HepG2 (cell line): ENCODE data around the gene CYYR1. TPM values are rescaled to one million over a fixed set of nuclear protein-coding genes. Genes with fewer than 3 reads are reported as not detected.

Experiments used
- ATAC-seq: fragments of 200-7000 bp; cut with Tn5 transposase; 3 replicates; pipeline ENCODE4 v1.9.1; 2020; ENCODE audit warnings: mild to moderate bottlenecking, moderate library complexity
- BruUV-seq: library from RNA; stranded (reverse); fragments of 400-500 nt; replicated peaks from 2 replicates; lab custom pipeline; 2021; lab: Mats Ljungman, UMichigan
- CTCF ChIA-PET: fragments of 300-600 bp; formaldehyde crosslinking; extraction: SDS; loops from one replicate; lab custom pipeline; 2021; ENCODE audit warnings: low total read pairs, inconsistent platforms, low intra/inter-chr PET ratio; lab: Yijun Ruan, JAX
- POLR2A ChIA-PET: fragments of 350-600 bp; sonication (Branson Sonifier 250); formaldehyde crosslinking; loops from one replicate; lab custom pipeline; 2020; ENCODE audit warnings: antibody characterized with exemption, inconsistent platforms; lab: Yijun Ruan, JAX
- DNase-seq: peaks from one replicate; pipeline ENCODE4 v3.0.0-alpha.2; 2015; ENCODE audit warnings: low spot score
- FAIRE-seq: peaks from 3 replicates; lab custom pipeline; 2011; peaks lifted over from hg19 to GRCh38; lab: Jason Lieb, UNC
- H2AFZ ChIP-seq: one replicate; pipeline ENCODE4 v1.6.1; 2011; ENCODE audit warnings: low read length, inconsistent platforms
- H3K27ac ChIP-seq: fragments of 300-600 bp; 3 replicates; pipeline ENCODE4 v1.8.0; 2011; ENCODE audit warnings: mixed run types, mild to moderate bottlenecking, mixed read lengths, low read length, inconsistent platforms; ENCODE audit not compliant: insufficient read depth; ENCODE audit errors: extremely low read length
- H3K27me3 ChIP-seq, 2 experiments: fragments of 200-600 bp in 1 of 2; 2 replicates in 1 of 2; 3 replicates in 1 of 2; pipeline versions ENCODE4 v1.6.0 to v1.8.0; 2011; ENCODE audit warnings: low read length in 2 of 2, mild to moderate bottlenecking in 2 of 2, moderate library complexity in 2 of 2, inconsistent platforms in 1 of 2; ENCODE audit not compliant: insufficient read depth in 2 of 2, control insufficient read depth in 1 of 2
- H3K36me3 ChIP-seq, 2 experiments: fragments of 200-600 bp in 1 of 2; replicated peaks in 1 of 2; 2 replicates in 1 of 2; 3 replicates in 1 of 2; pipeline versions ENCODE4 v1.5.1 to v1.8.0; 2011; ENCODE audit warnings: low read length in 2 of 2, inconsistent platforms in 1 of 2; ENCODE audit not compliant: insufficient read depth in 2 of 2, control insufficient read depth in 1 of 2
- H3K4me1 ChIP-seq: 2 replicates; pipeline ENCODE4 v1.5.1; 2012; ENCODE audit warnings: low read length, inconsistent platforms; ENCODE audit not compliant: insufficient read depth
- H3K4me2 ChIP-seq: 2 replicates; pipeline ENCODE4 v1.6.0; 2011; ENCODE audit warnings: low read depth, low read length, inconsistent platforms
- H3K4me3 ChIP-seq, 3 experiments: fragments of 200-600 bp in 1 of 3; sonication (generic), shearing (Covaris generic) in 1 of 3; replicated peaks in 1 of 3; 2 replicates each; pipeline ENCODE4 v1.5.1; 2011 to 2016; ENCODE audit warnings: low read length in 3 of 3, inconsistent platforms in 2 of 3, low read depth in 2 of 3, mild to moderate bottlenecking in 2 of 3, control low read depth in 1 of 3, mixed read lengths in 1 of 3; ENCODE audit not compliant: insufficient read depth in 1 of 3
- H3K79me2 ChIP-seq: one replicate; pipeline ENCODE4 v1.6.1; 2011; ENCODE audit warnings: low read length, inconsistent platforms; ENCODE audit not compliant: insufficient read depth
- H3K9ac ChIP-seq: 2 replicates; pipeline ENCODE4 v1.6.0; 2011; ENCODE audit warnings: mild to moderate bottlenecking, low read depth, low read length, inconsistent platforms; ENCODE audit not compliant: insufficient read depth
- H3K9me3 ChIP-seq: 2 replicates; pipeline ENCODE4 v1.5.1; 2012; ENCODE audit warnings: mild to moderate bottlenecking, low read length
- H4K20me1 ChIP-seq: 2 replicates; pipeline ENCODE4 v1.6.0; 2011; ENCODE audit warnings: inconsistent platforms, mild to moderate bottlenecking, low read length, moderate library complexity; ENCODE audit not compliant: insufficient read depth
- CBX2 ChIP-seq, 2 experiments: fragments of 200-600 bp in 1 of 2; sonication (generic); formaldehyde crosslinking in 1 of 2; IDR thresholded peaks; 2 replicates each; pipeline versions ENCODE4 v1.7.0 to v1.8.1; 2018 to 2022; ENCODE audit warnings: low read depth in 2 of 2, low read length in 1 of 2, mild to moderate bottlenecking in 1 of 2, missing genetic modification reagents in 1 of 2
- CHD4 ChIP-seq: fragments of 200-600 bp; sonication (generic); IDR thresholded peaks from 2 replicates; pipeline ENCODE4 v1.7.0; 2017; ENCODE audit warnings: mild to moderate bottlenecking, low read length, borderline replicate concordance
- KLF15 ChIP-seq: sonication (generic); formaldehyde crosslinking; IDR thresholded peaks from 2 replicates; pipeline ENCODE4 v1.8.1; 2023; ENCODE audit warnings: borderline replicate concordance, mild to moderate bottlenecking, inconsistent platforms, missing genetic modification reagents, mixed read lengths
- MAFF ChIP-seq: IDR thresholded peaks from 2 replicates; pipeline ENCODE4 v1.6.1; 2011; ENCODE audit warnings: low read depth, low read length, improper control_type of control experiment
- MAFK ChIP-seq, 2 experiments: IDR thresholded peaks in 1 of 2; conservative IDR thresholded peaks in 1 of 2; 2 replicates each; pipeline ENCODE4 v1.6.1; 2011; ENCODE audit warnings: improper control_type of control experiment in 2 of 2, low read length in 2 of 2
- ZNF30 ChIP-seq: sonication (generic); formaldehyde crosslinking; IDR thresholded peaks from 2 replicates; pipeline ENCODE4 v1.5.0; 2020; ENCODE audit warnings: mild to moderate bottlenecking, missing genetic modification reagents
- WGBS: methylation state at CpG from one replicate; pipeline ENCODE4 v1.1.6; 2017; ENCODE audit warnings: low lambda C conversion rate; 5-methylcytosine and 5-hydroxymethylcytosine counted together
- in situ Hi-C: cut with HindIII; loops from 2 replicates; pipeline ENCODE4 v1.10.0; 2017; ENCODE audit warnings: low pct_unique_long_range_greater_than_20kb; ENCODE audit not compliant: extremely low pct_ligation_motif_present
- intact Hi-C: fragments of 100-400 bp; cut with micrococcal nuclease; formaldehyde crosslinking; loops from one replicate; pipeline ENCODE4 v1.10.0; 2022; ENCODE audit not compliant: unreplicated experiment
- polyA plus RNA-seq, 8 experiments: library from polyadenylated mRNA; depleted of rRNA in 3 of 8; stranded (reverse) in 7 of 8; unstranded in 1 of 8; fragments of >200 nt; fragmentation: Illumina TruSeq in 4 of 8; extraction: Trizol in 4 of 8; gene quantifications; 2 replicates each; pipeline versions ENCODE4 v1.2.1 to v1.2.3, GENCODE V29; 2011 to 2016; ENCODE audit warnings: low read depth in 4 of 8, missing spikeins in 1 of 8, mixed read lengths in 1 of 8; ENCODE audit not compliant: insufficient read depth in 1 of 8
- total RNA-seq, 5 experiments: library from RNA; depleted of rRNA; stranded (reverse); fragments of >200 nt; fragmentation: Illumina TruSeq; extraction: Trizol; gene quantifications; 2 replicates each; pipeline ENCODE4 v1.2.3, GENCODE V29; 2016; ENCODE audit warnings: low read depth in 1 of 5
- TF ChIP-seq, protein P1 (sequence below): sonication (generic); formaldehyde crosslinking; IDR thresholded peaks from 2 replicates; pipeline ENCODE4 v1.4.0; 2020; ENCODE audit warnings: missing genetic modification reagents, borderline replicate concordance
- TF ChIP-seq, protein P2 (sequence below): sonication (generic); formaldehyde crosslinking; IDR thresholded peaks from 2 replicates; pipeline ENCODE4 v1.4.0; 2020; ENCODE audit warnings: missing genetic modification reagents, mild to moderate bottlenecking, borderline replicate concordance
- TF ChIP-seq, protein P3 (sequence below): sonication (generic); formaldehyde crosslinking; IDR thresholded peaks from 2 replicates; pipeline ENCODE4 v1.4.0; 2020; ENCODE audit warnings: missing genetic modification reagents

The CYYR1 gene
- total and polyA plus RNA-seq, 2 of the 13 experiments (the other 11 are each of a cell fraction or from before 2014, with no cell fraction given), result not detected

DNA sequence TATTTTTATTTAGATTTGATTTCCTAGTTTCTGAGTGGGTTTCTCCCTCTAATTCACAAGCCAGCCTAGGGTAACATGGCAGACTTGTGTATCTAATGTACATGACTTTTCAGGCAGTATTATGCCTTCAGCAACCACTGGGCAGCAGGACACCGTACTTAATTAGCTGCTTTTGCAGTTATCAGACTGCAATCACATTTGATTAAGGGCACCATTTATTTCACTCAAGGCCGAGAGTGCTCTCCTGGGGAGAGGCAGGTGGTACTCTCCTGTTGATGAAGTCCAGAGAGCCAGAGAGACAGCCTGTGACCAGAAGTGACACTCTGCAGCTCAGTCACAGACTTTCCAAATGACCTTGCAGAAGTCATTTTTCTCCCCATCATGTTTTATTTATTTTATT lies 18.7 kb downstream of the CYYR1 start (continued):
- no peak for TF ChIP-seq KLF15

DNA sequence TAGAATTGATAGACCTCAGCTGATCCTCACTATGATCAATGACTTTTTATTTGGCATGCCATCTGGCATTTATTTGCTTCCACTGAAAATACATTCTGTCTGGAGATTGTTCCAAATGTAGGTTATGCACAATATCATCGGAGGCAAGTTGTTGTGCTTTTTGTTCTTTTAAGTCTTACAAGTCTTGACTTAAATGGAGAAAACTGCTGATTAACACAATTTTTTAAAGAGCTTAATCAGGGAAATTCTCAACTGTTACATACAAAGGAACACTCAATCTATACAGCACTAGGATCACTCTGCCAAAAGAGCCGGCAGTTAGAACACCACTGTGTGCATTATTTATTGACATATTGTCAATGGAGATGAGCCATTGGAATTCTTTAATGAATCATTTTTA lies 19.2 kb downstream of the CYYR1 start:
- POLR2A ChIA-PET, result no interaction called here
- BruUV-seq, result no TSS peak
- Histone ChIP-seq H3K9me3 (peaks cover 81% of the 10 kb centered on the region), H2AFZ (no peak overlapping the region), H3K4me2 (no peak overlapping the region), H3K79me2 (no peaks in the 10 kb centered on the region), H3K36me3 (no peaks in the 10 kb centered on the region), H3K4me3 (no peak overlapping the region), H3K9ac (no peak overlapping the region), H4K20me1 (no peaks in the 10 kb centered on the region), H3K27ac (no peak overlapping the region)
- CTCF ChIA-PET, result no interaction called here
- no peak for DNase-seq
- WGBS, result 0% methylated on average over 2 of the region's 2 CpGs
- in situ Hi-C loops, result no loop called here
- no peak for ATAC-seq
- FAIRE-seq, result no peak
- TF ChIP-seq CHD4 (no peak), MAFF (peak; percentile 68; the same call in 1 of the 2 replicates), ZNF30 (CRISPR knock-in tag) (no peak), CBX2 (IDR thresholded peaks at IDR 0.05; ENCODE audit: low read depth, low read length) (no peak), CBX2 (CRISPR knock-in tag; IDR thresholded peaks at IDR 0.05; ENCODE audit: low read depth) (no peak), MAFK (conservative IDR thresholded peaks at IDR 0.05 in 1 of 2, IDR thresholded peaks at IDR 0.05 in 1 of 2; ENCODE audit: low read length in 2 of 2) (peak; percentile 62 to 78)
- TF ChIP-seq, protein P1, sequence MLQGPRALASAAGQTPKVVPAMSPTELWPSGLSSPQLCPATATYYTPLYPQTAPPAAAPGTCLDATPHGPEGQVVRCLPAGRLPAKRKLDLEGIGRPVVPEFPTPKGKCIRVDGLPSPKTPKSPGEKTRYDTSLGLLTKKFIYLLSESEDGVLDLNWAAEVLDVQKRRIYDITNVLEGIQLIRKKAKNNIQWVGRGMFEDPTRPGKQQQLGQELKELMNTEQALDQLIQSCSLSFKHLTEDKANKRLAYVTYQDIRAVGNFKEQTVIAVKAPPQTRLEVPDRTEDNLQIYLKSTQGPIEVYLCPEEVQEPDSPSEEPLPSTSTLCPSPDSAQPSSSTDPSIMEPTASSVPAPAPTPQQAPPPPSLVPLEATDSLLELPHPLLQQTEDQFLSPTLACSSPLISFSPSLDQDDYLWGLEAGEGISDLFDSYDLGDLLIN (CRISPR knock-in tag), result no peak
- TF ChIP-seq, protein P2, sequence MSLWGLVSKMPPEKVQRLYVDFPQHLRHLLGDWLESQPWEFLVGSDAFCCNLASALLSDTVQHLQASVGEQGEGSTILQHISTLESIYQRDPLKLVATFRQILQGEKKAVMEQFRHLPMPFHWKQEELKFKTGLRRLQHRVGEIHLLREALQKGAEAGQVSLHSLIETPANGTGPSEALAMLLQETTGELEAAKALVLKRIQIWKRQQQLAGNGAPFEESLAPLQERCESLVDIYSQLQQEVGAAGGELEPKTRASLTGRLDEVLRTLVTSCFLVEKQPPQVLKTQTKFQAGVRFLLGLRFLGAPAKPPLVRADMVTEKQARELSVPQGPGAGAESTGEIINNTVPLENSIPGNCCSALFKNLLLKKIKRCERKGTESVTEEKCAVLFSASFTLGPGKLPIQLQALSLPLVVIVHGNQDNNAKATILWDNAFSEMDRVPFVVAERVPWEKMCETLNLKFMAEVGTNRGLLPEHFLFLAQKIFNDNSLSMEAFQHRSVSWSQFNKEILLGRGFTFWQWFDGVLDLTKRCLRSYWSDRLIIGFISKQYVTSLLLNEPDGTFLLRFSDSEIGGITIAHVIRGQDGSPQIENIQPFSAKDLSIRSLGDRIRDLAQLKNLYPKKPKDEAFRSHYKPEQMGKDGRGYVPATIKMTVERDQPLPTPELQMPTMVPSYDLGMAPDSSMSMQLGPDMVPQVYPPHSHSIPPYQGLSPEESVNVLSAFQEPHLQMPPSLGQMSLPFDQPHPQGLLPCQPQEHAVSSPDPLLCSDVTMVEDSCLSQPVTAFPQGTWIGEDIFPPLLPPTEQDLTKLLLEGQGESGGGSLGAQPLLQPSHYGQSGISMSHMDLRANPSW (CRISPR knock-in tag), result no peak
- TF ChIP-seq, protein P3, sequence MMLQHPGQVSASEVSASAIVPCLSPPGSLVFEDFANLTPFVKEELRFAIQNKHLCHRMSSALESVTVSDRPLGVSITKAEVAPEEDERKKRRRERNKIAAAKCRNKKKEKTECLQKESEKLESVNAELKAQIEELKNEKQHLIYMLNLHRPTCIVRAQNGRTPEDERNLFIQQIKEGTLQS (CRISPR knock-in tag), result no peak
- TF ChIP-seq, all 625 proteins: peak for 2
- intact Hi-C loops, result no loop called here
- Histone ChIP-seq H3K27me3 (no peaks in the 10 kb centered on the region), H3K4me1 (no peaks in the 10 kb centered on the region)
